Glomerular visceral epithelial cell (primary cell): ENCODE results near the gene ASPSCR1.

Experiments used
- DNase-seq: peaks from one replicate; pipeline ENCODE4 v3.0.0-alpha.2; 2016; ENCODE audit errors: extremely low spot score

Gene ASPSCR1

DNA sequence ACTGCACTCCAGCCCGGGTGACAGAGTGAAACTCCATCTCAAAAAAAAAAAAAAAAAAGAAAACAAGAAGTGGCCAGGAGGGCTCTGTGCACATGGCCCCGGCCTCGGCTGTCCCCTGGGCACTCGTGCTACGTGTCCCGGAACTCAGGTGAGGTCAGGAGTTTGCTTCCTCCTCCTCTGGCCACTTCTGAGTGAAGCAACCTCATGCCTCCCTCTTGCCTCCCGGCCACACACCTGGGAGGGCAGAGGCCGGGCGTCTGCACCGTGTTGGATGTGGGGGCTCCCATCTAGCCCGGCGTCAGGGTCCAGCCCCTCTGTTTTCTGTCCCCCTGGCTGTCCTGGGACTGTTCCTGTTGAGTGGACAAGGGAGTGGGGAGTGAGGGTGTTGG, 22.2 kb downstream of the ASPSCR1 start:
- no peak for DNase-seq

GRCh38 chr17:81999976-82000802, 22.8 kb downstream of the ASPSCR1 start:
- no peak for DNase-seq

DNA sequence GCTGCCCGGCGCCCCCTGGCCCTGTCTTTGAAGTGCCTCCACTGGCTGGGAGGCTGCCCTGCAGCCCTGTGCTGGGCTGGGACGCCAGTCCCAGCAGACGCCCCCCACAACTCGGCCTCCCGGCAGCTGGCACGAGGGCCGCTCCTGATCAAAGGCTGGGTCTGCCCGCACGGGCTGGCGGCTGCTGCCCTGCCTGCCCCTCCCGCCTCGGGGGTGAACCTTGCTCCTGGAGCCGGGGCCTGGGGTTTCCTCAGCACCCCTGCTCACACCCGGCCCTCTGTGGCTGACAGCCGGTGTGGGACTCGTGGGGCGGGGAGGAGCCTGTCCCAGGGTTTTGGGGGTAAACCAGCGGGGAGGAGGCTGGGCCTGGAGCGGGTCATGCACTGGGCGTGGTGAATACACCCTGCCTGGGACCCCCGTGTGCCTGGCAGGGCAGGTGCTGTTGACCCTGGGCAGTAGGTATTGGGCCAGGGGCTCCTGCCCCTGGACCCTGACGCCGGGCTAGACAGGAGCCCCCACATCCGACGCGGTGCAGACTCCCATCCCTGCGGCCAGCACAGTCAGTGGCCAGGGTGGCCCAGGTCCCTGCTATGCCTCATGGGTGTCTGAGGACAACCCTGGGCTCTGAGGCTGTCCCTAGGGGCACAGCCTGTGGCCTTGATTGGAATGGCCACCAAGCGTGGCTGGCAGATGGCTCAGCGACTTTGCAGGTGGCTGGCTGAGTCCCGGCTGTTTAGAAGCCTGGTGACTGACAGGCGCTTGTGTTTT, 23.6 kb downstream of the ASPSCR1 start:
- DNase-seq = no peak

GRCh38 chr17:82001571-82002056, 24.2 kb downstream of the ASPSCR1 start:
- no peak for DNase-seq

DNA sequence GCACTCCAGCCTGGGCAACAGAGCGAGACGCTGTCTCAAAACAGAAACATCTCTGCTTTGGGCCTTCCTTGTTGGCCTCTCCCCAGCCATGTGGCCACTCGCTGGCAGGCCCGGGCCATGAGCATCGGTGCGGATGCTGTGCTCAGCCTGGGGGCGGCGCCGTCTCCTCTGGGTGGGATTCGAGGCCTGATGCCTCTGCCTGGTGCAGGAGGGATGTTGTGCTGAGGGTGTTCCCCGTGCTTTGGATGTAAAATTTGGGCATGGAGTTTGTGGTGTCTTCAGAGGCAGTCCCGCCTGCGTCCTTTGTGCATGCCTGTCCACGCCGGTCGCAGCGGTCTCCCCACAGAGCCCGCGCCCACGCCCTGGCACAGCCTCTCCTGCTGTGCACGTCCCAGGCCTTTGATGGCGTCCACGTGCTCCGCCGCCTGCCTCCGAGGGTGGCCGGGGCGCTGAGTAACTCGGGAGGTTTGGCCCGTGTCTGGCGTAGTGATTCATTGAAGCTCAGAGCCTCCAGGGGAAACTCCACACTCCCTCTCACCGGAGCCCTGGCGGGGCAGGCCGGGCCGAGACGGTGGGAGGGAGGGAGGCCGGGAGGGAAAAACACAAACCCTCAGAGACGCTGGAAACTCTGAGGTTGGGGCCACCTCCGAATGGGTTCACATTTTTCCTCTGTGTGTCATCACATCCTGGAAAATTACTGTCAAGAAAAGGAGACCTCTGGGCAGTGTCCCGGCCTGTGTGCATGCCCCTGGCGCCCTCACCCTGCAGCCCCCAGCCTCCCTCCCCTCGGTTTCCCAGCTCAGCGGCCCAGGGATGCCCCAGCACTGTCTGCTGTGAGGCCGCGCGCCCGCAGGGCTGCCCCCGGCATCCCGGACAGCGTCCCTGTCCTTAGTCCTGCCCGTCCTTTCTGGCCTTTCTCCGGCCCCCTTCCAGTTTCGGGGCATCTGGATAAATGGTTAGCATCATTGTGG, 26.3 kb downstream of the ASPSCR1 start:
- DNase-seq = peak; percentile 98

GRCh38 chr17:82004517-82005455, 27.4 kb downstream of the ASPSCR1 start:
- DNase-seq = no peak

DNA sequence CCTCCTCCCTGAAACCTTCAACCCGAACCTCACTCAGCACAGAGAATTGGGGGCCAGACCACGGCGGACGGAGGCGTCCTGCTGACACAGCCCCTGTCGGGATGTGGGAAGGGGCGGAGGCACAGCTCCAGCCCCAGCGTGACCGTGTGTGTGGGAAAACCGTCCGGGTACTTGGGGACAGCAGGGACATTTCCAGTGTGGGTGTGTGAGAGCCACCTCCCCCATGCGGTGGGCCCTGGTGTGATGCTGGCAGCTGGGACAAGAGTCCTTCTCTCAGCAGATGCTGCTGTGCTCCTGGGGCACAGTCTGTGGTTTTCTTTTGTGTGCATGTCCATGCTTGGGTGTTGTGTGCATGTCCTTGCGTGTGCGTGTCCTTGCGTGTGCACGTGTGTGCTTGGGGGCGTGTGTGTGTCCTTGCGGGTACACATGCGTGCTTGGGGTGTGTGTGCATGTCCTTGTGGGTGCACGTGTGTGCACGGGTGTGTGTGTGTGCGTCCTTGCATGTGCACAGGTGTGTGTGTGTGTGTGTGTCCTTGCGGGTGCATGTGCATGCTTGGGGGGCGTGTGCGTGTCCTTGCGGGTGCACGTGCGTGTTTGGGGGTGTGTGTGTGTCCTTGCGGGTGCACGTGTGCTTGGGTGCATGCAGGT, 28.4 kb downstream of the ASPSCR1 start:
- DNase-seq = no peak

- peak; percentile 75 for DNase-seq
Measured at GRCh38 chr17:82006468-82007227, 29.2 kb downstream of the ASPSCR1 start.

GRCh38 chr17:82007228-82007494, 29.7 kb downstream of the ASPSCR1 start:
- DNase-seq = no peak

DNA sequence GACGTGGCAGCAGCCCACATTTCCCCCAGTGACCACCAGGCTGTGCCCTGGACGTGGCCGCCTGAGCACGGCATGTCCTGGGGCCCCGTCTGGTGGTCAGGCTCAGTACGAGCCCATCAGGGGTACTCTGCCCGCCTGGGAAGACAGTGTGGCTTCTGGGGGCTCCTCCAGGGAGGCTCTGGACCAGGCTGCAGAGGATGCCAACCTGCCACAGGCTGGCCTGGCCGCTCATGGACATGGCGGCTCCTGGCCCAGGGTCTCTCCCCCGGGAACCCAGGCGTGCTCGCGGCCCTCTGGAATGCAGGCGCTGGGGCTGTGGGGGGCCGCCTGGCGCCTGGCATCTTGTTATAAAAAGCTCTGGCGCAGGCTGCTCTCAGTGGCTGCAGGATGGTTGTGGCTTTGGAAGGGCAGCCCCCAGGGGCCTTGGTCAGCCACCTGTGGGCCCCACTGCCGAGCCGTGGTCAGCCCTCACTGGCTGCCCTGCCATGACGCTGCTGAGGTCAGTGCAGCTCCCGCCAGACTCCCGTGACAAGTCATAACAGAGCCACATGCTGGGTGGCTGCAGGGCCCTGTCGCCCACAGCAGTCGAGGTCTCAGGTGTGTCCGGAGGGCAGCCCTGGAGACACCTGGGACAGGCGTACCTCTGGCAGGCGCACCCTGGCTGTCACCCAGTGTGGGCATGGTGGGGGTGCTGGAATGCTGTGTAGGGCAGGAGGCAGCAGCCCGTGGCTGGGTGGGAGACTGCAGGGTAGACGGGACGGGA, 30.2 kb downstream of the ASPSCR1 start:
- peak; percentile 81 for DNase-seq

GRCh38 chr17:82008258-82008940, 31.0 kb downstream of the ASPSCR1 start:
- DNase-seq = no peak

DNA sequence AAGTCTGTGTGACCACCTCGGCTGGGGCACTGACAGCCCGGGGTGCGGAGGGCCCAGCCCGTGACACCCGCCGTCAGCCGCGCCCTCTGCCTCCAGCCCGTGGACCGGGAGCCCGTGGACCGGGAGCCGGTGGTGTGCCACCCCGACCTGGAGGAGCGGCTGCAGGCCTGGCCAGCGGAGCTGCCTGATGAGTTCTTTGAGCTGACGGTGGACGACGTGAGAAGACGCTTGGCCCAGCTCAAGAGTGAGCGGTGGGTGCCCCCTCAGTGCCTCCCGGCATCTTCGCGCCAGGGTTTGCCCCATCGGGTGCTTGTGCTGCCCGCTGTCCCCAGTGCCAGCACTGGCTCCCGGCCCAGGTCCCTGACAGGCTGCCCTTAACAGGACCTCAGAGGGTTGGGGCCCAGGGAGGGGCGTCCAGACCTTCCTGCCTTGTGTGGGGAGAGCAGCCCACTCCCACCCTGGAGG, 31.5 kb downstream of the ASPSCR1 start:
- DNase-seq = no peak

- DNase-seq = no peak
Measured at GRCh38 chr17:82009413-82009812, 32.0 kb downstream of the ASPSCR1 start.

DNA sequence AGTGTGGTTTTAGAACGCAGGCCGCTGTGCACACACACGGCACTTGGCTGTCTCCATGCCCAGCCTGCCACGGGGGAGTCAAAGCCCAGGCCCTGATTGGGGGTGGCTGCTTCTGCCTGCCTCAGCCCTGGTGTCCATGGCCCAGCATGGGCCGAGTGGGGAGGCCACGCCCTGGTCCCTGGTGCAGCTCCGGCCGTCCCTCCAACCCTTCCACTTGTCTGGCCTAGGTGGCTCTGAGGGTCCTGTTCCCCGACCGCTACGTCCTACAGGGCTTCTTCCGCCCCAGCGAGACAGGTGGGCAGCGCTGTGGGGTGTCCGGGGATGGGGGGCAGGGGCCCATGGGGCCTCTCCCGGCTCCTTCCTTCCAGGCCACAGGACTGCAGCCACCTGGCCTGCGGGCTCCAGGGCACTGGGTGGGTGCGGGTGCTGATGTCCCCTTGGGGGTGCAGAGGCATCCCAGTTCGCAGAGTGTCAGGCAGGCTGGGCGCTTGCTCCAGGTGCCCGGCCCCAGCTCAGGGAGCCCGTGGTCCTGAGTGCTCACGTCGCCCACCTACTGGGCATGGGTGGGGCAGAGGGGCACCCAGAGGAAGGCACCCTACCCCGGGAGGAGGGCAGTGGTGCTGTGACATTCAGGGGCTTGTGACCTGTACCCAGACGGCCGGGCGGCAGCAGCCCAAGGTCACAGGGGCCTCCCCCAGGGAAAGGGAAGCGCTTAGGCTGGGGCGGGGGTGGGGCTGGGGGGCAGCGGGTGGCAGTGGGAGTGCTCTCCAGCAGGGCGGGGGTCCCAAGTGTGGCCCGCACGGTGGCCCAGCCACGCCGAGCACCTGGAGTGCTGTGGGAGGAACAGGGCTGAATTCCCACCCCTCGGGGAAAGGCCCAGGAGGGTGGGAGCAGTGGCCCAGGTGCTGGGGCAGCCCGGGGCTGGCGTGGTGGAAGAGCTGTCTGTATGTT, 33.4 kb downstream of the ASPSCR1 start:
- no peak for DNase-seq

- no peak for DNase-seq
Measured at GRCh38 chr17:82011617-82012187, 34.3 kb downstream of the ASPSCR1 start.

DNA sequence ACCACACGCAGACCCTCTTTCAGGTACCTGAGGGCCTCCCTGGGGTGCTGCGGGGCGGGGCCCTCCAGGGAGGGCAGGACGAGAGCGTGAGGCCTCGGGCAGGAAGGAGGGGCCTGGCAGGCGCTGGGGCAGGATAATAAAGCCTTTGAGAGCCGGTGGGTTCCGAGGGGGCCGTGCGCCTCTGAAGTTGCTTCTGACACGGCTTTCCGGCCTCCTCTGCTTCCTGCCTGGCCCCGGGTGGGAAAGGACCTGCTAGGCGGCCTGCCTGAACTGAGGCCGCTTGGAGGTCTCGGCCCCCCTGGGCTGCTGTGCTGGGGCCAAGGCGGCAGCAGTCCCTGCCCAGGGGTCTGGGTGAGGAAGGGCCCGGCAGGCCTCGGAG, 34.8 kb downstream of the ASPSCR1 start:
- DNase-seq = no peak
